ENCODE measurements around the gene PTEN.

Gene PTEN

DNA sequence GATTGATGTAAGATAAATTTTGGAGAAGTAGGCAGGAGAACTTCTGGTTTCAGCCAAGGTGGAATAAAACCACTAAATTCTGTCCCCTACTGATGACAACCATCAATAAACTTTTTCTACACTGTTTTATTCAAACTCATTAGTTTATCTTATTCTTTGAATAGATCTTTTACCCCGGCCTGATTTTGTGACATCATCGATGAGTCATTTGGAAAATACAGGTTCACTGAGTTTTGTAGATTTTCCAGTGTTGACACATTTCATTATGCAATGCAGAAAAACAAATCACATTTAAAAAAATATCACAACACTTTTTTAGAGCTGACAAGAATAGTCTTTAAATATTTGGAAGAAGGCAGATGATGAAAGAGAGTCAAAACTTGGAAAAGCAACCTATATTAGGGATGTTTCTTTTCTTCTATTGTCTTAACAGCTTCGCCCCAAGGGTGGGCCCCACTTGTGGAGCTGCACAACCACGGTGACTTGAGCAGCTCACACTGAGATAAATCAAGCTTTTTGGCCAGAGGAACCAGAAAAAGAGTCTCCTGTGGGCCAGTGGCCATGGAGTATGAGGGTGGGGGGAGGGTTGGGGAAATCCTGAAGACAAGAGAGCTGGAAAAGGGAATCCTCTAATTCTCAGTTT lies 112.8 kb downstream of the PTEN start:
- no peak for DNase-seq (ENCODE audit: low read depth)

DNA sequence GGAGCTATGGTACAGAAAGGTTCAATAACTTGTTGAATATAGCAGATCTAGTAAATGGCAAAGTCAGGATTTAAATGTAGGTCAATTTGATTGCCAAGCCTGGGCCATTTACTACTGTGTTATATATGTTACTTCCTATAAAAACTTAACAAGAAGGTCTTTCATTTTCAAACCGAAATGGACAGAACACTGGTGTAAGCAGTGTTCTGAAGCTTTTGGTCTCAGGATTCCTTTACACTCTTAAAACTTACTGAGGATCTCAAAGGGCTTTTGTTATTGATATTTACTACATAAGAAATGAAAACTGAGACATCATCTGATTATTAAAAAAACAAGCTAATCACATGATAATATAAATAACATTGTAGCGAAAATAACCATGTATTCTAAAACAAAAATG lies 114.7 kb downstream of the PTEN start:
- no peak for DNase-seq (ENCODE audit: low read depth)

DNA sequence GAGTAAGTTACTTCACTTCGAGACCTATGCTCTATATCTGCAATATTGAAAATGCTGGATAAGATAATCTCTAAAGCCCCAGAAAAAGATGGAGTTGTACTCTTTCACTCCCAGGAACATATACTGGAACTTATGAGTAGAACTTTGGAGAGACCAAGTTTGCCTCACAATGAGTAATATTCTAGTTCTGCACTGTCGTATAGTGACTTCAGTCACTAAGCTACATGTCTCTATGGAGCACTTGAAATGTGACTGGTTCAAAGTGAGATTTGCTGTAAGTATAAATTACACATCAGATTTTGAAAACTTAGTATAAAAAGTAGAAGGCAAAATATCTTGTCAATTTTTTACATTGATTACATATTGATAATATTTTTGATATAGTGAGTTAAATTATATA lies 116.4 kb downstream of the PTEN start:
- no peak for DNase-seq (ENCODE audit: low read depth)

DNA sequence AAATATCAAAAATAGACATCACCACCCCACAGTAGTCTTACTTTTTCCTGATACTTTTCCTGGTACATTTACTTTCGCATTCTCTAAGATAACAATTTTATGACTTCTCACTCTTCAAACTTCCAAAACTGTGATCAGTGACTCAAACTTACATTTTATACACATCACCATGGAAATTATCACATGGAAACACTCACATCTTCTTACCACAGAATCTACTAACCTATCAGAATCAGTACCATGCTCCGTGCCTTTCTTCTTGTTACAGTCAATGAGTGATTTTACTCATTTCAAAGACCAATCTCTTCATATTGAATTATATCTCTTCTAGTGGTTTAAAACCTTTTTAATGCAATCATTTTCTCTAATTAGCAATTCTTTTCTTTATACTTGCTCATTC lies 120.3 kb downstream of the PTEN start:
- DNase-seq (ENCODE audit: low read depth): no peak

DNA sequence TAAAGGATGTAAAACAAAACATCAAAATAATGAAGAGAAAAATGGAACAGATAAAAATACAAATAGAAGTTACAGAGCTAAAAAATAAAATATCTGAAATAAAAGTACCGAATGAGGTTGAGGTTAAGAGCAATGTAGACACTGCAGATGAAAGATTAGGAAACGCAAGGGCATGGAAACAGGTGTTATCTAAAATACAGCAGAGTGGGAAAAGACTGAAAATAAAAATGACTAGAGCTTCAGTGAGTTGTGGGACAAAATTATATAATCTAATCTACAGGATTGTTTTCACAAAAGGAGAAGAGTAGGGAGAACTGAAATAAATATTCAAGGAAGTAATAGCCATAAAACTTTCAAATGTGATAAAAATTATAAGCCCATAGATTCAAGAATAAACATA lies 123.8 kb downstream of the PTEN start:
- no peak for DNase-seq (ENCODE audit: low read depth)

DNA sequence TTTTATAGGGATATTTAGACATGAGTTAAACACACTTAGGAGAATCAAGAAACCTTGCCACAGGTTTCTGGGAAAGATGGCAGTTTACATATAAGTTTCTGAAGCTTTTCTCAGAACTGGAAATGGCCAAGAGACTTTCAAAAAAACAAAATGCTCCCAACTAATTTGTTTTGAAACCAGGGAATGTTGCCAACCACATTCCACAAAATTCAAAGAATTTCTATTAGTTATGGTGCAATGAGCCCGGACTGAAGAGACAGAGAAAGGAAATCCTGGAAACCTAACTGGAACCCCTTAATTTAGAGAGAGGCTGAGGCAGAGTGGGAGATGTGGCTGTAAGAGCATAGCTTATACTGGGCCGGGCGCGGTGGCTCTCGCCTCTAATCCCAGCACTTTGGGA lies 128.5 kb downstream of the PTEN start:
- DNase-seq (ENCODE audit: low read depth): no peak

DNA sequence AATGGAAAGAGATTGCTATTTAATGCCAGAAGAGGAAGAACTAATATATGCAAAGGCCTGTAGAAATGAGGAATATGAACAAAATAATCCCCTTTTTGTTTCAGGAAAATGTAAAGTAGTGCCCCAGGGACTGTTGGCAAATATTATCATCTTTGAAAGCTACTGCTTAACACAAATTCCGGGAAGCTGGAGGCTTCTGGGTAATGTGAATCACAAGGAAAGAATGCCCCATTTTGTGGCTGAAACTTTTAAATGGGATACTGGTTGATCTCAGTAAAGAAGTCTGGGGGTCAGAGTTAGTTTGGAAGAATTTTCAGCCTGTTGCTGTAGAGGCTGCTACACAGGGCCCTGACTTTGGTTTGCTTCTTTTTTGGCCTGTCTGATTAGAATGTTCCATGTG lies 141.0 kb downstream of the PTEN start:
- no peak for DNase-seq (ENCODE audit: low read depth)

DNA sequence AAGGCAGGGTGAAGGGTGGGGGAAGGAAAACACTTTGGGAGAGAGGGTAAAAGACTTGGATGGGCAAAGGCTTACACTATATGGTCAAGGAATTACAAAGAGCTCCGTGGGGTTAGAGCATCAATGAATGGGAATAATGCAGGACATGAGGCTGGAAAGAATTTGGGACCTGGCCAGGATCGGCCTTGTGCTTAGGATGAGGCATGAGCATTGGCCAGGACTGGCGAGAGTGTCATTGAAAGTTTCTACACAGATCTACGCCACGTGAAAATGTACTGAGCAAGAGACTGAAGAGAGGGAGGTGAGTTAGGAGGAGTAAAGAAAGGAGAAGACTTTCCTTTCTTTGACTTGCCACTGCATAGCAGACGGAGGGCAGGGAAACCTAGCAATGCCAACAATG lies 142.8 kb downstream of the PTEN start:
- no peak for DNase-seq (ENCODE audit: low read depth)

DNA sequence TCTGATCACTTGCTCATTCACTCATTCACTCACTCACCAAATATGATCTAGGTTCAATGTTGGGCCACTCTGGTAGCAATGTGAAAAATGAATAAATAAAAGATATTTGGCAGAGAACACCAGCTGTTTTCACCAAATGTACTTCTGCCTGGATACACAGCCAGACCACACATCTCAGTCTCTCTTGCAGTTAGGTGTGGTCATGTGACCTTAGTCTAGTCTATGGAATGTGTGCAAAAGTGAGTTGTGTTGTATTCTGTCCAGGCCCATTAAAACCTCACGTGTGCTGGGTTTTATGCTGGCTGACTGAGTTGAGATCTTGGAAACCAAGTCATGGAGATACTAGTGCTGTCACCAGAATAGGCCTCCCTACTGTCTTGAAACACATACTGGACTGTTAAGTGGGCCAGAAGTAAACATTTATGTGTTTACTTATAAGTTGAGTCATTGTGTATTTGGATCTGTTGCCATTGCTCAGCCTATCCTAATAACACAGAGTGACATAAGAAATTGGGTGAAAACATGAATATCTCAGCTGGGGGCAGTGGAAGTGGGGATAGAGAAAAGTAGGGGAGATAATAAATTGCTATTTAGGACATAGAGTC lies 145.5 kb downstream of the PTEN start:
- DNase-seq (ENCODE audit: low read depth): no peak

DNA sequence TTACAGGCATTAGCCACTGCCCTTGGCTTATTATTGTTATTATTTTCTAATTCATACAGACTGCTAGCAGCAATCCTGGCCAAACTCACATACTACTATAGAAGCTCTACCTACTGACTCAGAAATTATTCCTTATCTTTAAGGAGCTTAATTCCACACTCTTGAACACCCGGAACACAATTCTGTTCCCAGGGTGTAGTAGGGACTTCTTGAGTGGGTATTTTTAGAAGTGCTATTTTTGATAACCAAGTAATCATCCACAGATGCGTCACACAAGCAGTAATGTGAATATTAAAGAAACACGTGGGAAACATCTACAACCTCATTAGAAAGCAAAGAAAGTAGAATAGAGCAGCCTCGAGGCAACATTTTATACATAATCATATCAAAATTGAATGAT lies 149.2 kb downstream of the PTEN start:
- DNase-seq (ENCODE audit: low read depth): no peak

DNA sequence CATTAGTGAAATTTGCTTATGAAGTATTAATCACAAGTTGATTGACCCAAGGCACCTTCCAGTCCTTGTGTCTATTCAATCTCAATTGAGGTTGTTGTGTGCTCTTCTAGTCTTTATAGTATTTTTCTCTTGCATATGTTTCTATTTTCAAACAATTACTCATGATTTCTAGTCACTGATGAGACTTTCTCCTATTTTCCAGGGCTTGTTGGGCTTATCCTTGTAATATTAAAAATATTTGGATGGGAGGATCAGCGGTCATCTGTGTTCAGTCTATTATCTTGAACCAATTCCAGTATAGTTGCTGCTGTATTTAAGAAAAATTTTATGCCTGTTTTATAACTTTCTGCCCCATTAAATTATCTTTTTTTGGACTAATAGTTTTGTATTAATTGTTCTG lies 154.4 kb downstream of the PTEN start:
- no peak for DNase-seq (ENCODE audit: low read depth)

DNA sequence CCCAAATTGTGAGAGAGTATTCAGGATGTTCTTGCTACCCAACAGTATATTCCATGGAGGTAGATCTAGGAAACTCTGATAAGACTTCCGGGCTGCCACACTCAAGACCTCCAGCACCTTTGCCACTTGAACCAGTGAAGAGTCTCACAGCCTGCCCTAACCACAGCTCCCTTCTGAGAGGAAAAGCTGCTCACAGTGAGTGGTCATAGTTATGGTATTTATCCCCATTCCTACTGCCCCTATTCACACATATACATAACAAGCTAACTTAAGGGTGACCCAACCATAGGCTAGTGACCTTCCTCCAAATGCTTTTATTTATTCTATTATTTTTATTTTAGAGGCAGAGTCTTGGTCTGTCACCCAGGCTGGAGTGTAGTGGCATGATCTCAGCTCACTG lies 156.3 kb downstream of the PTEN start:
- no peak for DNase-seq (ENCODE audit: low read depth)

Measured in non-pigmented ciliary epithelial cell (primary cell).